ENCODE measurements around the gene P2RX1. TPM values are rescaled to one million over a fixed set of nuclear protein-coding genes. Genes with fewer than 3 reads are reported as not detected.

The P2RX1 gene
- total and polyA plus RNA-seq, 2 of the 4 experiments (the other 2 are of a cell fraction) = not detected

DNA sequence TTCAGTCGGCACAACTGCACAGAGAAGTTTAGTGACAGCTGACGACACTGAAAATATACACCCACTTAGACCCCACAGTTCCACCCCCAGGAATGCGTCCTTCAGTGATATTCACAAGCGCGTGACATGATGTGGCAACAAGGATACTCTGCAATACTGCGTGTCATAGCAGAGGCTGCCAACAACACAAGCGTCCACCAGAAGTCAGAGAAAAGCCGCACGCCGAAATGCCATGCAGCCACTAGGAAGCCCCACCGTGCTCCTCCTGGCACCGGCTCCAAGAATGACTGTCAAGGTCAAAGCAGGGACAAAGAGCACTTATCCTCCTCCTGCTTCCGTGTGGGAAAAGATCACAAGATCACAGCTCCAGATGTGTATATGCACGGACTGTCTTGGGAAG is 44.5 kb upstream of the P2RX1 start:
- CTCF ChIA-PET = no interaction called here
- Histone ChIP-seq H3K9me1 (ENCODE audit: insufficient read depth, low read length) (peaks cover 10% of the 10 kb centered on the region), H3K36me3 (ENCODE audit: control insufficient read depth, insufficient read depth, low read length) (no peaks in the 10 kb centered on the region), H3K4me3 (ENCODE audit: insufficient read depth, low read depth, low read length) (no peak overlapping the region), H2BK20ac (ENCODE audit: low read depth, low read length) (no peak overlapping the region; the same call in 1 of the 2 replicates), H4K91ac (ENCODE audit: insufficient read depth, low read depth, low read length) (no peak overlapping the region), H4K5ac (ENCODE audit: low read depth, low read length) (no peak overlapping the region), H3K79me1 (ENCODE audit: low read depth in 1 of 2, low read length in 2 of 2) (no peaks in the 10 kb centered on the region), H2AK9ac (replicated peaks; ENCODE audit: low read depth, low read length, poor library complexity) (peak overlapping the region; percentile 75), H2AFZ (replicated peaks; ENCODE audit: low read length, poor library complexity) (peak overlapping the region; percentile 34), H3K14ac (replicated peaks; ENCODE audit: low read depth, low read length) (0 out of 2 replicates have a peak overlapping the region, but pooled peaks have one; percentile 1), H3K56ac (ENCODE audit: extremely low read depth, insufficient read depth, low read length) (peak overlapping the region; percentile 10; the same call in 1 of the 2 replicates), H4K8ac (ENCODE audit: low read depth in 2 of 2, low read length in 2 of 2) (no peak overlapping the region), H3K23ac (ENCODE audit: low read depth, low read length) (no peak overlapping the region), H2BK120ac (ENCODE audit: low read depth, low read length) (peak overlapping the region; percentile 54; the same call in 1 of the 2 replicates), H4K20me1 (ENCODE audit: insufficient read depth, low read length) (no peaks in the 10 kb centered on the region), H3K27ac (ENCODE audit: insufficient read depth, low read length) (no peak overlapping the region), H2AK5ac (ENCODE audit: low read depth, low read length) (peak overlapping the region; percentile 8; the same call in 1 of the 2 replicates), H3K4me2 (ENCODE audit: low read depth, low read length) (no peak overlapping the region), H3K4ac (ENCODE audit: low read depth, low read length) (peak overlapping the region; percentile 31), H3K27me3 (ENCODE audit: control insufficient read depth, insufficient read depth, low read length) (peaks cover 36% of the 10 kb centered on the region), H3K18ac (ENCODE audit: low read depth, low read length) (no peak overlapping the region), H3K9ac (ENCODE audit: low read depth, low read length) (no peak overlapping the region), H2BK15ac (ENCODE audit: low read depth, low read length) (peak overlapping the region; percentile 41; the same call in 1 of the 3 replicates), H3K4me1 (ENCODE audit: control insufficient read depth, insufficient read depth, low read length) (peaks cover 19% of the 10 kb centered on the region), H2BK5ac (ENCODE audit: low read depth, low read length, poor library complexity, severe bottlenecking) (no peak overlapping the region), H3K9me3 (ENCODE audit: control insufficient read depth, insufficient read depth, low read length) (no peaks in the 10 kb centered on the region)
- no TSS peak for BruUV-seq (replicated peaks)
- no peak for TF ChIP-seq BHLHE40 (IDR thresholded peaks at IDR 0.05; ENCODE audit: low read depth, low read length)
- TF ChIP-seq RAD21 (IDR thresholded peaks at IDR 0.05; ENCODE audit: low read length) = no peak
- no peak for TF ChIP-seq NFE2L2 (IDR thresholded peaks at IDR 0.05; ENCODE audit: low read depth, low read length)
- TF ChIP-seq CEBPB (IDR thresholded peaks at IDR 0.05; ENCODE audit: low read depth, low read length) = peak; percentile 78
- dilution Hi-C loops (cut with HindIII; ENCODE audit: low sequenced_read_pairs, unreplicated experiment) = no loop called here
- in situ Hi-C loops (cut with MboI; ENCODE audit: low sequenced_read_pairs) = no loop called here
- intact Hi-C loops (cut with micrococcal nuclease) = no loop called here
- ATAC-seq (ENCODE audit: low read depth) (no peak), DNase-seq (peak; percentile 55)
- 55% methylated on average over 11 of the region's 14 CpGs; no CpG with 5 or more reads in 1 of the 2 experiments for WGBS, 2 experiments (ENCODE audit: extremely low coverage in 2 of 2, insufficient read length in 1 of 2)
- POLR2A ChIA-PET (ENCODE audit: unreplicated experiment) = no interaction called here
